A549 (cell line): Measurements from ENCODE around the gene NPAP1. TPM values are rescaled to one million over a fixed set of nuclear protein-coding genes. Genes with fewer than 3 reads are reported as not detected.
"Not testable (repeated sequence)": the region's sequence is repeated elsewhere in the genome, so short reads cannot be mapped to it uniquely, and the experiment has no call there.

Source experiments
- ATAC-seq, 2 experiments: fragments of 200-7000 bp in 1 of 2; fragments of >200 bp in 1 of 2; cut with Nextera tagmentation in 1 of 2; cut with Tn5 transposase in 1 of 2; 3 replicates each; pipeline versions ENCODE4 v1.8.0 to v1.9.1; 2018 to 2020; ENCODE audit warnings: mild to moderate bottlenecking in 1 of 2, moderate library complexity in 1 of 2
- CTCF ChIA-PET: fragments of 300-600 bp; sonication (Branson Sonifier 250); formaldehyde crosslinking; extraction: SDS; loops from one replicate; lab custom pipeline; 2021; ENCODE audit warnings: antibody characterized with exemption, inconsistent platforms; lab: Yijun Ruan, JAX
- POLR2A ChIA-PET: fragments of 350-600 bp; formaldehyde crosslinking; extraction: SDS; loops from one replicate; lab custom pipeline; 2021; ENCODE audit warnings: antibody characterized with exemption, inconsistent platforms; lab: Yijun Ruan, JAX
- DNase-seq, 2 experiments: peaks; one replicate each; pipeline versions ENCODE4 v3.0.0 to v3.0.0-alpha.2; 2011 to 2016; ENCODE audit warnings: low read depth in 1 of 2, low spot score in 1 of 2
- FAIRE-seq: peaks from 2 replicates; lab custom pipeline; 2011; peaks lifted over from hg19 to GRCh38; lab: Jason Lieb, UNC
- H3K27ac ChIP-seq, 2 experiments: fragments of >200 bp; sonication (Bioruptor Twin); formaldehyde crosslinking; 3 replicates each; pipeline ENCODE4 v1.5.1; 2016 to 2017
- H3K4me1 ChIP-seq: fragments of >200 bp; sonication (Bioruptor Twin); formaldehyde crosslinking; 3 replicates; pipeline ENCODE4 v1.6.1; 2016
- H3K4me2 ChIP-seq: fragments of >200 bp; sonication (Bioruptor Twin); formaldehyde crosslinking; 3 replicates; pipeline ENCODE4 v1.6.1; 2016
- H3K4me3 ChIP-seq: fragments of >200 bp; sonication (Bioruptor Twin); formaldehyde crosslinking; 3 replicates; pipeline ENCODE4 v1.5.1; 2016
- H3K9me3 ChIP-seq: fragments of >200 bp; sonication (Bioruptor Twin); formaldehyde crosslinking; 3 replicates; pipeline ENCODE4 v1.6.1; 2016
- CBX8 ChIP-seq: fragments of 200-600 bp; sonication (generic); IDR thresholded peaks from 2 replicates; pipeline ENCODE4 v1.6.1; 2016
- CHD4 ChIP-seq: fragments of 200-600 bp; sonication (generic); IDR thresholded peaks from 2 replicates; pipeline ENCODE4 v1.6.1; 2016; ENCODE audit warnings: antibody characterized with exemption, mild to moderate bottlenecking, borderline replicate concordance
- EHF ChIP-seq: fragments of 250-450 bp; sonication (Bioruptor Pico); IDR thresholded peaks from 2 replicates; pipeline ENCODE4 v1.5.0; 2020; ENCODE audit warnings: mild to moderate bottlenecking
- EHMT2 ChIP-seq: fragments of 200-600 bp; sonication (generic); IDR thresholded peaks from 2 replicates; pipeline ENCODE4 v1.6.1; 2016; ENCODE audit warnings: antibody characterized with exemption, low read depth, mild to moderate bottlenecking, moderate library complexity
- EP300 ChIP-seq, 2 experiments: fragments of >200 bp; sonication (Bioruptor Twin); formaldehyde crosslinking; IDR thresholded peaks; 2 replicates in 1 of 2; 3 replicates in 1 of 2; pipeline ENCODE4 v1.6.1; 2016 to 2017
- ESRRA ChIP-seq: fragments of 150-350 bp; IDR thresholded peaks from 2 replicates; pipeline ENCODE4 v1.6.1; 2014; ENCODE audit warnings: mild to moderate bottlenecking, low read length, borderline replicate concordance
- FOSB ChIP-seq: fragments of 250-450 bp; sonication (Bioruptor Pico); IDR thresholded peaks from 2 replicates; pipeline ENCODE4 v1.5.0; 2020; ENCODE audit warnings: mild to moderate bottlenecking, moderate library complexity
- FOXS1 ChIP-seq: fragments of 250-450 bp; sonication (Bioruptor Pico); IDR thresholded peaks from 2 replicates; pipeline ENCODE4 v1.5.0; 2020; ENCODE audit warnings: mild to moderate bottlenecking, moderate library complexity
- HDAC2 ChIP-seq: fragments of 200-600 bp; sonication (generic); IDR thresholded peaks from 2 replicates; pipeline ENCODE4 v1.6.1; 2016
- HOXB13 ChIP-seq: fragments of 250-450 bp; sonication (Bioruptor Pico); IDR thresholded peaks from 2 replicates; pipeline ENCODE4 v1.5.0; 2020; ENCODE audit warnings: low read depth, mild to moderate bottlenecking, moderate library complexity
- HOXB5 ChIP-seq: fragments of 250-450 bp; sonication (Bioruptor Pico); IDR thresholded peaks from 2 replicates; pipeline ENCODE4 v1.5.0; 2020; ENCODE audit warnings: mild to moderate bottlenecking, moderate library complexity
- KDM1A ChIP-seq: fragments of 200-600 bp; sonication (generic); IDR thresholded peaks from 2 replicates; pipeline ENCODE4 v1.6.1; 2016; ENCODE audit warnings: low read depth, mild to moderate bottlenecking
- KDM5A ChIP-seq: fragments of 200-600 bp; sonication (generic); IDR thresholded peaks from 2 replicates; pipeline ENCODE4 v1.6.1; 2016; ENCODE audit warnings: antibody characterized with exemption, mild to moderate bottlenecking
- MAFK ChIP-seq: fragments of 450-650 bp; IDR thresholded peaks from 2 replicates; pipeline ENCODE4 v1.6.1; 2014; ENCODE audit not compliant: partially characterized antibody
- MAX ChIP-seq: IDR thresholded peaks from 2 replicates; pipeline ENCODE4 v1.6.1; 2012
- MAZ ChIP-seq: fragments of 150-350 bp; IDR thresholded peaks from 2 replicates; pipeline ENCODE4 v1.6.1; 2014; ENCODE audit warnings: antibody characterized with exemption, low read depth, low read length, borderline replicate concordance
- NFE2L2 ChIP-seq: fragments of 150-350 bp; conservative IDR thresholded peaks from 2 replicates; pipeline ENCODE4 v1.6.1; 2014; ENCODE audit warnings: low read length
- PBX3 ChIP-seq: IDR thresholded peaks from 2 replicates; pipeline ENCODE4 v1.6.1; 2012
- POLR2AphosphoS2 ChIP-seq: conservative IDR thresholded peaks from 2 replicates; pipeline ENCODE4 v1.6.1; 2012; ENCODE audit warnings: low read length, improper control_type of control experiment, inconsistent platforms
- RARB ChIP-seq: fragments of 250-450 bp; sonication (Bioruptor Pico); IDR thresholded peaks from 2 replicates; pipeline ENCODE4 v1.8.0; 2021; ENCODE audit warnings: mild to moderate bottlenecking, moderate library complexity
- SREBF2 ChIP-seq: fragments of 450-650 bp; IDR thresholded peaks from 2 replicates; pipeline ENCODE4 v1.6.1; 2014; ENCODE audit warnings: mild to moderate bottlenecking, moderate library complexity
- TP53 ChIP-seq: fragments of 250-450 bp; sonication (Bioruptor Pico); IDR thresholded peaks from 2 replicates; pipeline ENCODE4 v1.5.0; 2021; ENCODE audit warnings: mild to moderate bottlenecking, moderate library complexity
- USF2 ChIP-seq: fragments of 450-650 bp; IDR thresholded peaks from 2 replicates; pipeline ENCODE4 v1.6.1; 2014; ENCODE audit warnings: antibody characterized with exemption
- ZC3H11A ChIP-seq: fragments of 450-650 bp; IDR thresholded peaks from 2 replicates; pipeline ENCODE4 v1.6.1; 2014; ENCODE audit warnings: antibody characterized with exemption, mild to moderate bottlenecking
- WGBS: methylation state at CpG from one replicate; pipeline ENCODE4 v1.1.6; 2017; ENCODE audit errors: missing lambda C conversion rate; 5-methylcytosine and 5-hydroxymethylcytosine counted together
- polyA plus RNA-seq, 4 experiments: library from polyadenylated mRNA; depleted of rRNA in 3 of 4; stranded (reverse); fragments of >200 nt; fragmentation: RNase III in 1 of 4; extraction: RNeasy Plus Mini Kit Qiagen cat#74134 plus additional on column Dnase treatment in 1 of 4; gene quantifications; 2 replicates in 3 of 4; 3 replicates in 1 of 4; pipeline ENCODE4 v1.2.3, GENCODE V29; 2011 to 2017
- TF ChIP-seq, protein P1 (sequence below): fragments of 250-450 bp; sonication (Bioruptor Pico); IDR thresholded peaks from 2 replicates; pipeline ENCODE4 v1.5.0; 2021; ENCODE audit warnings: mild to moderate bottlenecking, moderate library complexity, borderline replicate concordance
- TF ChIP-seq, protein P2 (sequence below): fragments of >200 bp; sonication (Bioruptor Twin); formaldehyde crosslinking; IDR thresholded peaks from 2 replicates; pipeline ENCODE4 v1.6.1; 2016
- TF ChIP-seq, protein P3 (sequence below): fragments of >200 bp; sonication (Bioruptor Twin); formaldehyde crosslinking; IDR thresholded peaks from 3 replicates; pipeline ENCODE4 v1.6.1; 2016
- TF ChIP-seq, protein P4 (sequence below): fragments of >200 bp; sonication (Bioruptor Twin); formaldehyde crosslinking; IDR thresholded peaks from 3 replicates; pipeline ENCODE4 v1.5.1; 2016

NPAP1 gene
- polyA plus RNA-seq, 2 of the 4 experiments (the other 2 are of a cell fraction): not detected

- H3K27ac ChIP-seq, FAIRE-seq, POLR2A ChIA-PET, H3K4me3 ChIP-seq, CTCF ChIA-PET, DNase-seq, H3K9me3 ChIP-seq, ATAC-seq, H3K4me1 ChIP-seq, H3K4me2 ChIP-seq: not testable (repeated sequence)
- 1% methylated on average over 10 of the region's 11 CpGs for WGBS
Observed at GRCh38 chr15:24639412-24639811, 36.2 kb upstream of the NPAP1 start.

- no peak for ATAC-seq
- Histone ChIP-seq H3K4me3 (no peak overlapping the region), H3K4me2 (no peak overlapping the region), H3K4me1 (no peaks in the 10 kb centered on the region), H3K9me3 (no peaks in the 10 kb centered on the region), H3K27ac (no peak overlapping the region)
- DNase-seq: no peak
- TF ChIP-seq PBX3 (no peak), USF2 (no peak), NFE2L2 (no peak), RARB (CRISPR knock-in tag) (no peak), FOXS1 (CRISPR knock-in tag) (no peak), CHD4 (no peak), POLR2AphosphoS2 (no peak), KDM1A (no peak), EP300 (IDR thresholded peaks at IDR 0.05) (no peak), MAX (no peak), CBX8 (no peak), ZC3H11A (no peak), EHF (CRISPR knock-in tag) (no peak), EHMT2 (no peak), KDM5A (no peak), SREBF2 (no peak), HOXB5 (no peak), HOXB13 (no peak), MAZ (no peak), MAFK (no peak)
- WGBS: 9% methylated on average over 3 of the region's 3 CpGs
- ChIA-PET CTCF (no interaction called here), POLR2A (no interaction called here)
- no peak for FAIRE-seq
Observed at GRCh38 chr15:24645627-24646026, 29.9 kb upstream of the NPAP1 start.

DNA sequence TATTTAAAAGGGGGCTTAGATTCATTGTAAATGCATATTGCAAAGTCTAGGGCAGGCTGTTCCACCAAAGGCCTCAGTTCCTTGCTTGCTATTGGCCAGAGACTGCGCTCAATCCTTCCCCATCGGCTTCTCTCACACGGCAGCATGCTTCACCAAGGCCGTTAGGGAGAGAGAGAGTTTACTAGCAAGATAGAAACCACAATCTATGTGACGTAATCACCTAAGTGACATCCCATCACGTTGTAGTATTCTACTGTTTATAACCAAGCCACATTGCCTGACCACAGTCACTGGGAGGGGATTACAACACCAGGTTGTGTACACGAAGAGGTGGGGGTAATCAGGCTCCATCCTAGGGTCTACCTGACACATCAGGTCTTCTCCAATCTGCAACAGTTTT, 16.0 kb upstream of the NPAP1 start:
- no peak for FAIRE-seq
- H3K27ac ChIP-seq: no peak overlapping the region
- H3K4me1 ChIP-seq: no peaks in the 10 kb centered on the region
- ChIA-PET CTCF (no interaction called here), POLR2A (no interaction called here)
- DNase-seq: no peak
- no peaks in the 10 kb centered on the region; the same call in 2 of the 3 replicates for H3K9me3 ChIP-seq
- no peak overlapping the region for H3K4me3 ChIP-seq
- H3K4me2 ChIP-seq: no peak overlapping the region
- no peak for ATAC-seq
- 10% methylated on average over 7 of the region's 7 CpGs for WGBS
- TF ChIP-seq ESRRA (no peak), TP53 (CRISPR knock-in tag) (no peak), HDAC2 (no peak), PBX3 (no peak), FOSB (CRISPR knock-in tag) (no peak), POLR2AphosphoS2 (no peak), MAFK (no peak), MAX (no peak)
- TF ChIP-seq, protein P1, sequence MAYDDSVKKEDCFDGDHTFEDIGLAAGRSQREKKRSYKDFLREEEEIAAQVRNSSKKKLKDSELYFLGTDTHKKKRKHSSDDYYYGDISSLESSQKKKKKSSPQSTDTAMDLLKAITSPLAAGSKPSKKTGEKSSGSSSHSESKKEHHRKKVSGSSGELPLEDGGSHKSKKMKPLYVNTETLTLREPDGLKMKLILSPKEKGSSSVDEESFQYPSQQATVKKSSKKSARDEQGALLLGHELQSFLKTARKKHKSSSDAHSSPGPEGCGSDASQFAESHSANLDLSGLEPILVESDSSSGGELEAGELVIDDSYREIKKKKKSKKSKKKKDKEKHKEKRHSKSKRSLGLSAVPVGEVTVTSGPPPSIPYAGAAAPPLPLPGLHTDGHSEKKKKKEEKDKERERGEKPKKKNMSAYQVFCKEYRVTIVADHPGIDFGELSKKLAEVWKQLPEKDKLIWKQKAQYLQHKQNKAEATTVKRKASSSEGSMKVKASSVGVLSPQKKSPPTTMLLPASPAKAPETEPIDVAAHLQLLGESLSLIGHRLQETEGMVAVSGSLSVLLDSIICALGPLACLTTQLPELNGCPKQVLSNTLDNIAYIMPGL (CRISPR knock-in tag): no peak
- TF ChIP-seq, protein P2, sequence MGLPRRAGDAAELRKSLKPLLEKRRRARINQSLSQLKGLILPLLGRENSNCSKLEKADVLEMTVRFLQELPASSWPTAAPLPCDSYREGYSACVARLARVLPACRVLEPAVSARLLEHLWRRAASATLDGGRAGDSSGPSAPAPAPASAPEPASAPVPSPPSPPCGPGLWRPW: no peak
- TF ChIP-seq, protein P3, sequence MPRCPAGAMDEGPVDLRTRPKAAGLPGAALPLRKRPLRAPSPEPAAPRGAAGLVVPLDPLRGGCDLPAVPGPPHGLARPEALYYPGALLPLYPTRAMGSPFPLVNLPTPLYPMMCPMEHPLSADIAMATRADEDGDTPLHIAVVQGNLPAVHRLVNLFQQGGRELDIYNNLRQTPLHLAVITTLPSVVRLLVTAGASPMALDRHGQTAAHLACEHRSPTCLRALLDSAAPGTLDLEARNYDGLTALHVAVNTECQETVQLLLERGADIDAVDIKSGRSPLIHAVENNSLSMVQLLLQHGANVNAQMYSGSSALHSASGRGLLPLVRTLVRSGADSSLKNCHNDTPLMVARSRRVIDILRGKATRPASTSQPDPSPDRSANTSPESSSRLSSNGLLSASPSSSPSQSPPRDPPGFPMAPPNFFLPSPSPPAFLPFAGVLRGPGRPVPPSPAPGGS: no peak
- TF ChIP-seq, protein P4, sequence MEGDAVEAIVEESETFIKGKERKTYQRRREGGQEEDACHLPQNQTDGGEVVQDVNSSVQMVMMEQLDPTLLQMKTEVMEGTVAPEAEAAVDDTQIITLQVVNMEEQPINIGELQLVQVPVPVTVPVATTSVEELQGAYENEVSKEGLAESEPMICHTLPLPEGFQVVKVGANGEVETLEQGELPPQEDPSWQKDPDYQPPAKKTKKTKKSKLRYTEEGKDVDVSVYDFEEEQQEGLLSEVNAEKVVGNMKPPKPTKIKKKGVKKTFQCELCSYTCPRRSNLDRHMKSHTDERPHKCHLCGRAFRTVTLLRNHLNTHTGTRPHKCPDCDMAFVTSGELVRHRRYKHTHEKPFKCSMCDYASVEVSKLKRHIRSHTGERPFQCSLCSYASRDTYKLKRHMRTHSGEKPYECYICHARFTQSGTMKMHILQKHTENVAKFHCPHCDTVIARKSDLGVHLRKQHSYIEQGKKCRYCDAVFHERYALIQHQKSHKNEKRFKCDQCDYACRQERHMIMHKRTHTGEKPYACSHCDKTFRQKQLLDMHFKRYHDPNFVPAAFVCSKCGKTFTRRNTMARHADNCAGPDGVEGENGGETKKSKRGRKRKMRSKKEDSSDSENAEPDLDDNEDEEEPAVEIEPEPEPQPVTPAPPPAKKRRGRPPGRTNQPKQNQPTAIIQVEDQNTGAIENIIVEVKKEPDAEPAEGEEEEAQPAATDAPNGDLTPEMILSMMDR: no peak
